ENCODE data around the gene GLYAT. TPM values are rescaled to one million over a fixed set of nuclear protein-coding genes. Genes with fewer than 3 reads are reported as not detected.
A peak's percentile ranks its signal among the peaks of the same experiment; 100 is the strongest.
"Not testable (repeated sequence)": the region's sequence is repeated elsewhere in the genome, so short reads cannot be mapped to it uniquely, and the experiment has no call there.

Gene GLYAT
- total RNA-seq, 1 donor from 2014 or later = 55.4 TPM

GRCh38 chr11:58685973-58686722, 45.6 kb downstream of the GLYAT start:
- no peak for DNase-seq (ENCODE audit: low spot score)

- not testable (repeated sequence) for DNase-seq (ENCODE audit: low spot score)
Observed at GRCh38 chr11:58682660-58683059, 49.1 kb downstream of the GLYAT start.

- not testable (repeated sequence) for DNase-seq (ENCODE audit: low spot score)
Observed at GRCh38 chr11:58677536-58677935, 54.2 kb downstream of the GLYAT start.

GRCh38 chr11:58676563-58677135, 55.1 kb downstream of the GLYAT start:
- no peak for DNase-seq (ENCODE audit: low spot score)

- DNase-seq (ENCODE audit: low spot score) = peak; percentile 59
Observed at GRCh38 chr11:58675334-58676155, 56.2 kb downstream of the GLYAT start.

GRCh38 chr11:58674609-58675008, 57.1 kb downstream of the GLYAT start:
- DNase-seq (ENCODE audit: low spot score) = no peak

- DNase-seq (ENCODE audit: low spot score) = no peak
Observed at GRCh38 chr11:58671983-58672633, 59.6 kb downstream of the GLYAT start.

GRCh38 chr11:58659910-58660570, 71.7 kb downstream of the GLYAT start:
- DNase-seq (ENCODE audit: low spot score) = no peak

- DNase-seq (ENCODE audit: low spot score) = no peak
Observed at GRCh38 chr11:58659404-58659803, 72.3 kb downstream of the GLYAT start.

Other genes with a start within 250 kb of the GLYAT start
- not detected for gene OR5B21, start 223.8 kb downstream of the GLYAT start, total RNA-seq (ENCODE audit: insufficient read depth, low replicate concordance)
- 5.3 TPM for gene LPXN, start 156.1 kb downstream of the GLYAT start, total RNA-seq (ENCODE audit: insufficient read depth, low replicate concordance)
- 36.8 TPM for gene ZFP91, start 152.9 kb downstream of the GLYAT start, total RNA-seq (ENCODE audit: insufficient read depth, low replicate concordance)
- gene CNTF, start 109.3 kb downstream of the GLYAT start, total RNA-seq (ENCODE audit: insufficient read depth, low replicate concordance) = 4.3 TPM
- not detected for gene GLYATL2, start 112.8 kb upstream of the GLYAT start, total RNA-seq (ENCODE audit: insufficient read depth, low replicate concordance)
- 19.0 TPM for gene GLYATL1, start 207.5 kb upstream of the GLYAT start, total RNA-seq (ENCODE audit: insufficient read depth, low replicate concordance)